HG03025 (cell line): ENCODE data around the gene MAPKAP1.
"Not testable (repeated sequence)": the region's sequence is repeated elsewhere in the genome, so short reads cannot be mapped to it uniquely, and the experiment has no call there.

Experiments
- ATAC-seq: cut with Tn5 transposase; IDR thresholded peaks from one replicate; pipeline ENCODE4 v1.9.1; 2021; ENCODE audit warnings: mild to moderate bottlenecking, moderate library complexity; ENCODE audit not compliant: unreplicated experiment, low FRiP score

The MAPKAP1 gene

DNA sequence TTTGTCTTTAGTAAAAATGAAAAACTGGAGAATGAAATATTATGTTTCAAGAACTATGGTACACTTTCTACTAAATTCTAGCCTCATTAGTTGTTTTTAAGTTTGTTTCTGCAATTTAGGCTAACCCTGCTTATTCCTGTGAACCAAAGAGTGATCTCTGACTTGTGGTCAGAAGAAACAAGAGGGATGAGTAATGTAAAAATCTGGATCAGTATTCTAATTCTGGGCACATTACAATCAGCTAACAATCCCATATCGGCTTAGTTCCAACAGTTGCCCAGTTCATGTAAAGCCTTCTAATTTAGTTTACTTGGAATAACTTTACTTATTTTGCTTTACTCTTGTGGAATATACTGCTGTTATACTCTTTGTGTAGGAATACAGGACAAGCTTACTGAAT is 134.5 kb downstream of the MAPKAP1 start:
- not testable (repeated sequence) for ATAC-seq

- not testable (repeated sequence) for ATAC-seq
Measured at GRCh38 chr9:125571824-125572223, 135.2 kb downstream of the MAPKAP1 start.

- ATAC-seq: no peak
Measured at GRCh38 chr9:125570246-125570645, 136.8 kb downstream of the MAPKAP1 start.

GRCh38 chr9:125568621-125569020 is 138.4 kb downstream of the MAPKAP1 start:
- ATAC-seq: no peak

GRCh38 chr9:125566051-125566450 is 141.0 kb downstream of the MAPKAP1 start:
- not testable (repeated sequence) for ATAC-seq

DNA sequence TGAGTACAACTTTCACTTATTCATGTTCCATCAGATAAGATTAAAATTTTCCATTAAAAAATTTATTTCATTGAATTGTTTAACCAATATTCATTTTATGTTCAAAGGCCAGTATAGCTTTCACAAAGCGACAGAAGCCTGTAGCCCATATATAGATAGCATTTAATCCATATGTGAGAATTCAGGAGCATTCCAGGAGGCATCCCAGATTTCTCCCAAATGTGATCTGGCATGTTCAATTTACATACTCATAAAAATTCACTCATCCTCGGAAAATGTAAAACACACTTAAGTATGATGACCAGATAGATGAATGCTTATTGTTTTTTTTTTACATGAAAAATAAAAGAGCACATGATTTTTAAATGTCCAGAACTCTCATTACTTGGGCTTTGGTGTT is 141.9 kb downstream of the MAPKAP1 start:
- ATAC-seq: no peak

DNA sequence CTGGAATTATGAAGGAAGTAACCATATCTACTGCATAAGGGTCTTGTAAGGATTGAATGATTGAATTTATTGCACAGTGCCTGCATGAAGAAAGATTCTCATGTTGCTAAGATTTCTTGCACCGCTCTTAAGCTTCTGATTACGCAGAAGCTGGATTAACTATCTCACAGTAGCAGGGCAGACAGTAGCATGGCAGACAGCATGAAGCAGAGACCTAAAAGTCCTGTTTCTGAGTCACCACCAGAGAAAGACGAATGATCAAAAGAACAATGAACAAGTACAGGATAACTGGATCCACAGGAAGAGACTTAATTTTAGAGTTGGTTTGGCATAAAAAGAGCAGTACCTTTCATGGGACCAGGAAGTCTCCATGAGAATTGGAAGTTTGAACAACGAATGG is 142.4 kb downstream of the MAPKAP1 start:
- ATAC-seq: no peak

- no peak for ATAC-seq
Measured at GRCh38 chr9:125561509-125562148, 145.4 kb downstream of the MAPKAP1 start.

- no peak for ATAC-seq
Measured at GRCh38 chr9:125559894-125560293, 147.1 kb downstream of the MAPKAP1 start.

DNA sequence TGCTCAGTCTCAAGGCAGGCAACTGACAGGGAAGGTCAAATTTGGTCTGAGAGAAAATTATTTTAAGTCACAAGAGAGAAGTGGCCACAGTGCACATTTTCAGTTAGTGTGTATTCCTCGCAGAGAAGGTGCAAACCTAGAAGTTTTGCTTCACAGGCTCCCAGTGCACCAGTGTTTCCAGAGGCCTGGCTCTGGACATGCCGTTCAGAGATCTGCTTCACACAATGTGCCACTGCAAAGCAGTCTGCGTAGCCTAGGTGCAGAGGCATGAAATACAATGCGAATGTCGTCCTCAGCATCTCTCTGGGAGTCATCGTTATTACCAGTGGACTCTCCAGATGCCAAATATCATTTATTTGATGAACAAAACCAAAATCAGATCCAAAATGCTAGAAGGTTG is 147.8 kb downstream of the MAPKAP1 start:
- no peak for ATAC-seq

- ATAC-seq: no peak
Measured at GRCh38 chr9:125558453-125559092, 148.4 kb downstream of the MAPKAP1 start.

DNA sequence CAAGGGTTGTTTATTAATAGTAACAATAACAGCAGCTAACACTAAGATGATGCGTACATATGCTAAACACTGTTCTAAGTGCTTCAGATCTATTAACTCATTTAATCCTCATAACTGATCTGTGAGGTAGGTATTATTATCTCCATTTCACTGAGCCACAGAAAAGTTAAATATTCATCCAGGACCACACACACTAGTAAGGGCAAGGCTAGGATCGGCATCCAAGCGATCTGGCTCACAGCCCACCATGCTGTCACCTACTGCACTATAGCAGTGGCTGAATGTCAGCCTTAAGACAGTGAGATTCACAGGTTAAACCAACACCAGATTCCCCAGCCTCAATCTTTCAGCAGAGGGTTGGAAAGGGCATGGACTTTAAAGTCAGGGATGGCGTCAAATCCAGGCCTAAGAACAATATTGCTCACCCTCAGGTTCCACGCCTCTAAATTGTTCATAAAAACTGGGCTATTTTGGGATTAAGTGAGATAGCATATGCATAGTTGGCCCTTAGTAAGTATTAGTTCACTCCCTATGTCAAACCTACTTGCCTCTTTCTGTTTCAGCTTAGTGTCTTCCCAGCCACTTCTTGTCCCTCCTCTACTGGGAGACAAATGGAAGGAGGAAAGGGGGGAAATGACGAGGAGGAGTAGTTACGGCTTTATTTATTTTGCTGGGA is 150.8 kb downstream of the MAPKAP1 start:
- no peak for ATAC-seq

- ATAC-seq: no peak
Measured at GRCh38 chr9:125554726-125555125, 152.3 kb downstream of the MAPKAP1 start.

- ATAC-seq: no peak
Measured at GRCh38 chr9:125551781-125552180, 155.2 kb downstream of the MAPKAP1 start.

DNA sequence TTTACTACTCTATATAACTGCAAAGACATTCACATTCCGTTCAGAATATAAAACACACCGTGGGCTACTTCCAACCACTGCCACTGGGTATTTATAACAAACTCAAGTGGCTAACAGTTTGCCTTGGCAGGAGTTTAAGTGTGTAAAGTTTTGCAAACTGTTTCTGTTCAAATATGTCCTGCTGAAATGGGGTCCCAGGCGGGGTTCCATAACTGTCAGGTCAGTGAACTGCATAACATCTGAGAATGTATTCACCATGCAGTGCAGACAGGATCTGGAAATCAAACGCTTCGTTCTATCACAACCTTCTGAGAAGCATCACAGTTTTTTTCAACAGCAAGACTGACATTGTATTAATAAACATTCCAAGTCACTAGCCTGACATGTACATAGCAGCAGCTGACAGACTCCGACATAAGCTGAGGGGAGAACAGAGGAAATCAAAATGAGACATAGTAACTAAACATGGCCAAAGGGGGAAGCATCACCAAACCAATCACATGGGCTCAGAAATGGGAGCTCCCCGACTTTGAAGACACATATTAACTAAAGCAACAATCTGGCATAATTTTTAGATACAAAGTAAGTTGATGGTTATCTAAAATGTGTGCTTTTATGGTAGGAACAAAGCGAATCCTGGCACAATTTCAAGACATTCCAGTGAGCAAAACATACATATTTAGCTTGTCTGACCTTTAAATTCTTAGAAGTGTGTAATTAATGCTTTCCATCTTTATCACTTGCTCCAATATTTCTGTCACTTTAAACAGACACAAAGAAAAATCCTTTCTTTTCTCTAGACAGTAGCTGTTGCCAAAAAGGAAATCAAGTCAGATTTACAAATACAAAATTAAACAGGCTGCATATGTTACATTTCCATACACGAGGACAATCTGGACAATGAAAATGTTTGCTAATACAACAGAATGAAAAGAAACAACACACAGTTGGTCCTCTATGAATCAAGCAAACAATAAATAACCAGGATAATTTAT is 156.8 kb downstream of the MAPKAP1 start:
- ATAC-seq: no peak

GRCh38 chr9:125549465-125549871 is 157.5 kb downstream of the MAPKAP1 start:
- no peak for ATAC-seq

DNA sequence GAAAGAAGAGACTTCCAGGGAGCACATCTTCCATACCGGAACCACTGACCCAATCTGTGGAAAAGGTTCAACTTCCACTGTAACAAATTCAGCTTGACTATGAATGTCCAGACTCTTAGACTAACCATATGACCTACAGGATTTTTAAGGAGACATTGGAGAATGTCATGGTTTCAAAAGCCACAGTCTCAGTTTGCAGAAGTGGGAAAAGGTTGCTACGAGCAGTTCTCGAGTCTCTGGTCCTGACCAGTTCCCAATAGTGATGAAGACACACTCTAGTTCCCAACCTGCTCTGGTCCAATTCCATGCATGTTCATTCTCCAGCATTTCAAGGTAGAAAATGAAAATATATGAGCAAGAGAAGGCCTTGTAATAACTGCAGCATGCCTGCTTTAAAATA is 158.0 kb downstream of the MAPKAP1 start:
- ATAC-seq: no peak

DNA sequence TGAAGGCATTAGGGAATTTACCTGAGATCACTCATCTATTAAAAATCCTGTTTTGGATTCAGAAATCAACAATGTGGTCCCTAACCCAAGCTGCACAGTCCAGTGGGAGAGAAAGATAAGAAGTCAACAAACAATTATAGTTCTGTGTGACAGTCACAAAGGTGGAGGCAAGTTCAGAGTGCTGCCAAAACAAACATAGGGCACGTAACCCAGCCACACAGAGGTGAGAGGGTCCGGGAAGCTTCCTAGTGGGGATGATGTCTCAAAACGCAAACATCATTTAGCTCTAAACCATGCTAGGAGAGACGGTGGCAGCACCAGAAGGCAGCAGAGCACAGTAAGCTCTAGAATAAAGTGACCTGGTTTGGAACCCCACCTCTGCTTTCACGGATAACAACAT is 158.9 kb downstream of the MAPKAP1 start:
- no peak for ATAC-seq

DNA sequence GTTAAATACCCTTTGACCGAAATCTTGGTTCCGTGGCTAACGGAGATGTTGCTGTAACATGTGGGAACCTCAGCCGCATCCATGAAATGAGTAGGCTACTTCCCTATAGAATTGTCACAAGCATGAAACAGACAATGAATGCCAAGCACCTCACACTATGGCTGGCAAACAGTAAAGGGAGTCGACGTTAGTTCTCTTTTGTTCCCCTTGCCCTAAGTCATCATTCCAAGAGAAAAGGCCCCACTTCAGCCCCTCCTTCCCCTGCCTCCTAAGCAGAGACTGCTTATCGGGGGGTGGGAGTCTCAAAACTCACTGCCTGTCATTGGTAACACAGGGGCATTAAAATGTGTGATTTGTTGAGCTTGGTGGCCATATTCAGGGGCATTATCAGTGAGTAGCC is 159.6 kb downstream of the MAPKAP1 start:
- no peak for ATAC-seq

- ATAC-seq: no peak
Measured at GRCh38 chr9:125545845-125546244, 161.2 kb downstream of the MAPKAP1 start.
